Measurements from ENCODE around the gene OSBPL9. TPM values are rescaled to one million over a fixed set of nuclear protein-coding genes. Genes with fewer than 3 reads are reported as not detected.

Gene OSBPL9
- total RNA-seq, 1 experiment from 2014 or later: 52.6 TPM

- ATAC-seq (no peak), DNase-seq (ENCODE audit: low read depth, low spot score) (no peak)
- Histone ChIP-seq H3K36me3 (ENCODE audit: control insufficient read depth in 1 of 2, insufficient read depth in 2 of 2, low read length in 2 of 2) (peaks cover 0 to 2% of the 10 kb centered on the region in 2 experiments; a peak in 1 of 4 replicates), H3K79me2 (ENCODE audit: insufficient read depth, low read length) (peaks cover 9% of the 10 kb centered on the region; the same call in 1 of the 2 replicates), H2AFZ (ENCODE audit: low read depth, low read length, poor library complexity, severe bottlenecking) (no peak overlapping the region), H3K9me2 (ENCODE audit: insufficient read depth) (no peaks in the 10 kb centered on the region; the same call in 1 of the 2 replicates), H3K9me3 (ENCODE audit: control insufficient read depth in 1 of 2, insufficient read depth in 1 of 2, low read depth in 1 of 2, low read length in 2 of 2) (no peaks in the 10 kb centered on the region), H3K4me3 (replicated peaks in 1 of 2; ENCODE audit: low read depth in 1 of 2, low read length in 2 of 2) (no peak overlapping the region), H3K27ac (ENCODE audit: low read depth, low read length) (no peak overlapping the region), H3K4me2 (ENCODE audit: low read length) (no peak overlapping the region), H3K9ac (ENCODE audit: low read length) (no peak overlapping the region), H3K27me3 (ENCODE audit: insufficient read depth, low read length) (no peaks in the 10 kb centered on the region), H3K4me1 (ENCODE audit: control insufficient read depth in 1 of 2, insufficient read depth in 2 of 2, low read length in 2 of 2) (peaks cover 14 to 22% of the 10 kb centered on the region in 2 experiments), H4K20me1 (ENCODE audit: insufficient read depth) (no peaks in the 10 kb centered on the region)
- POLR2A ChIA-PET: no interaction called here
- intact Hi-C loops (cut with micrococcal nuclease): no loop called here
- TF ChIP-seq ZBTB33 (IDR thresholded peaks at IDR 0.05; ENCODE audit: extremely low read depth, insufficient replicate concordance, low read length): no peak
- no peak for TF ChIP-seq REST (IDR thresholded peaks at IDR 0.05; ENCODE audit: low read depth)
- no peak for TF ChIP-seq CTCF (IDR thresholded peaks at IDR 0.05 in 2 of 3, conservative IDR thresholded peaks at IDR 0.05 in 1 of 3; ENCODE audit: borderline replicate concordance in 1 of 3, insufficient read depth in 1 of 3, low read depth in 2 of 3, low read length in 2 of 3)
- no peak for TF ChIP-seq ZNF274 (IDR thresholded peaks at IDR 0.05; ENCODE audit: low read depth, low read length)
- TF ChIP-seq CEBPB (IDR thresholded peaks at IDR 0.05; ENCODE audit: low read depth): no peak
- TF ChIP-seq EZH2 (IDR thresholded peaks at IDR 0.05): no peak
- no peak for TF ChIP-seq EZH2phosphoT487 (IDR thresholded peaks at IDR 0.05; ENCODE audit: borderline replicate concordance)
- no peak for TF ChIP-seq SRF (IDR thresholded peaks at IDR 0.05; ENCODE audit: low read depth)
- TF ChIP-seq POLR2A (IDR thresholded peaks at IDR 0.05; ENCODE audit: borderline replicate concordance, extremely low read depth, insufficient read depth, insufficient read length): no peak
- TF ChIP-seq MAX (IDR thresholded peaks at IDR 0.05): no peak
- no peak for TF ChIP-seq ELF1 (IDR thresholded peaks at IDR 0.05; ENCODE audit: borderline replicate concordance, low read depth)
- TF ChIP-seq CBX3 (IDR thresholded peaks at IDR 0.05; ENCODE audit: low read depth): no peak
- TF ChIP-seq ATF3 (IDR thresholded peaks at IDR 0.05): no peak
- no peak for TF ChIP-seq RAD21 (IDR thresholded peaks at IDR 0.05; ENCODE audit: low read depth)
- no peak for TF ChIP-seq EGR1 (IDR thresholded peaks at IDR 0.05; ENCODE audit: low read depth)
- TF ChIP-seq TCF7L2 (IDR thresholded peaks at IDR 0.05; ENCODE audit: borderline replicate concordance, extremely low read depth, insufficient read depth, insufficient read length): no peak
- CTCF ChIA-PET: no interaction called here
- RAD21 ChIA-PET (ENCODE audit: low non-redundant PET in 1 of 2, low total read pairs in 2 of 2, uncharacterized antibody in 2 of 2, unreplicated experiment in 2 of 2): no interaction called here
- BruUV-seq (replicated peaks): no TSS peak
Measured at GRCh38 chr1:51656374-51656773, 39.5 kb downstream of the OSBPL9 start.
